ENCODE measurements around the gene PSMD11.
"Not testable (repeated sequence)": the region's sequence is repeated elsewhere in the genome, so short reads cannot be mapped to it uniquely, and the experiment has no call there.

DNA sequence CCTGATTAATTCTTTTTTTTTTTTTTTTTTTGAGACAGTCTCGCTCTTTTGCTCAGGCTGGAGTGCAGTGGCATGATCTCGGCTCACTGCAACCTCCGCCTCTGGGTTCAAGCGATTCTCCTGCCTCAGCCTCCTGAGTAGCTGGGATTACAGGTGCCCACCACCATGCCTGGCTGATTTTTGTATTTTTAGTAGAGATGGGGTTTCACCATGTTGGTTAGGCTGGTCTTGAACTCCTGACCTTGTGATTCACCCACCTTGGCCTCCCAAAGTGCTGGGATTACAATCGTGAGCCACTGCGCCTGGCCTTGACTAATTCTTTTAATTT is 80.2 kb downstream of the PSMD11 start:
- not testable (repeated sequence) for TF ChIP-seq POLR2A, CTCF, EP300, POLR2AphosphoS5 (IDR thresholded peaks at IDR 0.05)

Measured in gastroesophageal sphincter (tissue), 3 donors.